ENCODE results near the gene SMAD9. TPM values are rescaled to one million over a fixed set of nuclear protein-coding genes. Genes with fewer than 3 reads are reported as not detected.

Gene SMAD9
- total and polyA plus RNA-seq, 2 of the 4 experiments (the other 2 are of a cell fraction), result 3.2 to 4.8 TPM

DNA sequence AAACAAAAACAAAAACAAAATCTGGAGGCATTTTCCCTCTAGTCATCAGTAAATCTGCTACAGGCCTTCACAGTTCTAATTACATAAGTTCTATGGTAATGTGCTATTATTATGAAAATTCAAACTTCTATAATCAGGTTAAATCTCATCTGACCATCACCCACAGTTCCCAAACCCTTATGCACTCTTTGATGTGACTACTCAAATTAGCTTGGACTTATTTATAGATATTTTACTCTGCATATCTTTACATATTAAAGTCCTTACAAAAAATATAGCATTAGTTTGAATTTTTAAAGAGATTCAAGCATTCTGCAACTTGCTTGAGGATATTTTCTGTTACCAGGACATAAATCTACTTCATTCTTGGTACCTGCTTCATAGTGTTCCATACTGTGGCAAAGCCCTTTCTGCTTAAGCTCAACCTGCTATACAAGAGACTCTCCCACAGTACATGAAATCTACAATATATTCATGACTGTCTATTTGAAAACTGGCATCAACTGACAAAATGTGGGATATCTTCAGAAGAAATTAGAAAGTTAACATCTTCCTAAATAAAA, 22.9 kb downstream of the SMAD9 start:
- H4K20me1 ChIP-seq (ENCODE audit: insufficient read depth, low read length), result no peaks in the 10 kb centered on the region
- H2AFZ ChIP-seq (replicated peaks; ENCODE audit: low read length, poor library complexity), result no peak overlapping the region
- dilution Hi-C loops (cut with HindIII; ENCODE audit: low sequenced_read_pairs, unreplicated experiment) (no loop called here), intact Hi-C loops (cut with micrococcal nuclease) (no loop called here), in situ Hi-C loops (cut with MboI; ENCODE audit: low sequenced_read_pairs) (no loop called here)
- H2BK15ac ChIP-seq (ENCODE audit: low read depth, low read length), result no peak overlapping the region
- no peak for ATAC-seq (ENCODE audit: low read depth)
- no peak overlapping the region for H4K5ac ChIP-seq (ENCODE audit: low read depth, low read length)
- H2BK20ac ChIP-seq (ENCODE audit: low read depth, low read length), result no peak overlapping the region
- H4K91ac ChIP-seq (ENCODE audit: insufficient read depth, low read depth, low read length), result no peak overlapping the region
- POLR2A ChIA-PET (ENCODE audit: unreplicated experiment), result no interaction called here
- CTCF ChIA-PET, result no interaction called here
- no peak overlapping the region for H2BK120ac ChIP-seq (ENCODE audit: low read depth, low read length)
- no TSS peak for BruUV-seq (replicated peaks)
- H3K79me1 ChIP-seq (ENCODE audit: low read depth in 1 of 2, low read length in 2 of 2), result peaks cover 18 to 23% of the 10 kb centered on the region in 2 experiments
- H3K4me2 ChIP-seq (ENCODE audit: low read depth, low read length), result no peak overlapping the region
- no peak overlapping the region for H3K23ac ChIP-seq (ENCODE audit: low read depth, low read length)
- TF ChIP-seq RCOR1 (IDR thresholded peaks at IDR 0.05; ENCODE audit: insufficient replicate concordance, low read length) (no peak), RAD21 (IDR thresholded peaks at IDR 0.05; ENCODE audit: low read length) (no peak)
- H3K4ac ChIP-seq (ENCODE audit: low read depth, low read length), result no peak overlapping the region
- H2AK5ac ChIP-seq (ENCODE audit: low read depth, low read length), result no peak overlapping the region
- DNase-seq, result no peak
- no peaks in the 10 kb centered on the region; the same call in 1 of the 2 replicates for H3K36me3 ChIP-seq (ENCODE audit: control insufficient read depth, insufficient read depth, low read length)
- no peak overlapping the region for H3K4me3 ChIP-seq (ENCODE audit: insufficient read depth, low read depth, low read length)
- no peaks in the 10 kb centered on the region for H3K27me3 ChIP-seq (ENCODE audit: control insufficient read depth, insufficient read depth, low read length)
- peaks cover 6% of the 10 kb centered on the region; the same call in 1 of the 2 replicates for H3K9me3 ChIP-seq (ENCODE audit: control insufficient read depth, insufficient read depth, low read length)
- no peak overlapping the region for H3K9ac ChIP-seq (ENCODE audit: low read depth, low read length)
- no peaks in the 10 kb centered on the region for H3K4me1 ChIP-seq (ENCODE audit: control insufficient read depth, insufficient read depth, low read length)
- no peak overlapping the region for H2AK9ac ChIP-seq (replicated peaks; ENCODE audit: low read depth, low read length, poor library complexity)
- no peak overlapping the region for H3K14ac ChIP-seq (replicated peaks; ENCODE audit: low read depth, low read length)
- no peak overlapping the region for H3K18ac ChIP-seq (ENCODE audit: low read depth, low read length)
- H3K27ac ChIP-seq (ENCODE audit: insufficient read depth, low read length), result no peak overlapping the region
- H2BK5ac ChIP-seq (ENCODE audit: low read depth, low read length, poor library complexity, severe bottlenecking), result no peak overlapping the region
- H4K8ac ChIP-seq (ENCODE audit: low read depth in 2 of 2, low read length in 2 of 2), result no peak overlapping the region
- H3K9me1 ChIP-seq (ENCODE audit: insufficient read depth, low read length), result no peaks in the 10 kb centered on the region
- H3K56ac ChIP-seq (ENCODE audit: extremely low read depth, insufficient read depth, low read length), result no peak overlapping the region
